ENCODE results near the gene OR13A1.
A peak's percentile ranks its signal among the peaks of the same experiment; 100 is the strongest.
"Not testable (repeated sequence)": the region's sequence is repeated elsewhere in the genome, so short reads cannot be mapped to it uniquely, and the experiment has no call there.

OR13A1 gene

GRCh38 chr10:45354261-45354660 is 38.9 kb upstream of the OR13A1 start:
- H3K9me3 ChIP-seq (ENCODE audit: insufficient read depth, low read length): no peaks in the 10 kb centered on the region
- no peak overlapping the region for H3K9ac ChIP-seq (ENCODE audit: low read length)
- peaks cover 20% of the 10 kb centered on the region for H3K79me2 ChIP-seq (ENCODE audit: insufficient read depth, low read length)
- H3F3A ChIP-seq (ENCODE audit: insufficient read depth): peaks cover 4% of the 10 kb centered on the region; the same call in 1 of the 2 replicates
- H4K20me1 ChIP-seq (ENCODE audit: low read depth, low read length): no peaks in the 10 kb centered on the region
- peaks cover 27% of the 10 kb centered on the region for H3K36me3 ChIP-seq (ENCODE audit: low read length)
- H3K27me3 ChIP-seq (ENCODE audit: low read length): no peaks in the 10 kb centered on the region
- no peak overlapping the region for H3K4me2 ChIP-seq (ENCODE audit: low read depth, low read length, poor library complexity, severe bottlenecking)
- H3K27ac ChIP-seq (ENCODE audit: low read depth, low read length): no peak overlapping the region
- TF ChIP-seq EZH2phosphoT487 (conservative IDR thresholded peaks at IDR 0.05; ENCODE audit: low read length) (no peak), CTCF (IDR thresholded peaks at IDR 0.05; ENCODE audit: insufficient read depth, low read length, poor library complexity, severe bottlenecking) (no peak)
- H3K4me3 ChIP-seq (ENCODE audit: insufficient read depth, low read length, poor library complexity, severe bottlenecking): no peak overlapping the region
- H2AFZ ChIP-seq (ENCODE audit: low read depth, low read length, severe bottlenecking): no peak overlapping the region
- H3K9me2 ChIP-seq (replicated peaks; ENCODE audit: insufficient read depth, low read length): no peaks in the 10 kb centered on the region

- TF ChIP-seq EZH2phosphoT487 (conservative IDR thresholded peaks at IDR 0.05; ENCODE audit: low read length): no peak
- TF ChIP-seq CTCF (IDR thresholded peaks at IDR 0.05; ENCODE audit: insufficient read depth, low read length, poor library complexity, severe bottlenecking): no peak
- Histone ChIP-seq H3K27me3 (ENCODE audit: low read length) (no peaks in the 10 kb centered on the region), H3K4me2 (ENCODE audit: low read depth, low read length, poor library complexity, severe bottlenecking) (peak overlapping the region; percentile 37), H3F3A (ENCODE audit: insufficient read depth) (peaks cover 4% of the 10 kb centered on the region; the same call in 1 of the 2 replicates), H3K27ac (ENCODE audit: low read depth, low read length) (peak overlapping the region; percentile 27; the same call in 1 of the 2 replicates), H3K79me2 (ENCODE audit: insufficient read depth, low read length) (peaks cover 18% of the 10 kb centered on the region), H2AFZ (ENCODE audit: low read depth, low read length, severe bottlenecking) (no peak overlapping the region), H3K36me3 (ENCODE audit: low read length) (peaks cover 24% of the 10 kb centered on the region), H3K9me3 (ENCODE audit: insufficient read depth, low read length) (no peaks in the 10 kb centered on the region), H3K9ac (ENCODE audit: low read length) (no peak overlapping the region), H4K20me1 (ENCODE audit: low read depth, low read length) (no peaks in the 10 kb centered on the region), H3K9me2 (replicated peaks; ENCODE audit: insufficient read depth, low read length) (no peaks in the 10 kb centered on the region), H3K4me3 (ENCODE audit: insufficient read depth, low read length, poor library complexity, severe bottlenecking) (no peak overlapping the region)
These were observed 37.8 kb upstream of the OR13A1 start for GRCh38 chr10:45353186-45353585.

GRCh38 chr10:45348196-45348765 is 32.9 kb upstream of the OR13A1 start:
- H2AFZ ChIP-seq (ENCODE audit: low read depth, low read length, severe bottlenecking); H3K27me3 ChIP-seq (ENCODE audit: low read length); H3K9me2 ChIP-seq (replicated peaks; ENCODE audit: insufficient read depth, low read length); H3K9ac ChIP-seq (ENCODE audit: low read length); H3K79me2 ChIP-seq (ENCODE audit: insufficient read depth, low read length); H3K4me3 ChIP-seq (ENCODE audit: insufficient read depth, low read length, poor library complexity, severe bottlenecking); H4K20me1 ChIP-seq (ENCODE audit: low read depth, low read length); H3K27ac ChIP-seq (ENCODE audit: low read depth, low read length); H3F3A ChIP-seq (ENCODE audit: insufficient read depth); H3K4me2 ChIP-seq (ENCODE audit: low read depth, low read length, poor library complexity, severe bottlenecking); H3K9me3 ChIP-seq (ENCODE audit: insufficient read depth, low read length); H3K36me3 ChIP-seq (ENCODE audit: low read length): not testable (repeated sequence)

- H3K9ac ChIP-seq (ENCODE audit: low read length); H3K4me2 ChIP-seq (ENCODE audit: low read depth, low read length, poor library complexity, severe bottlenecking); H4K20me1 ChIP-seq (ENCODE audit: low read depth, low read length); H3K9me3 ChIP-seq (ENCODE audit: insufficient read depth, low read length); H3K9me2 ChIP-seq (replicated peaks; ENCODE audit: insufficient read depth, low read length); H3F3A ChIP-seq (ENCODE audit: insufficient read depth); H2AFZ ChIP-seq (ENCODE audit: low read depth, low read length, severe bottlenecking); H3K4me3 ChIP-seq (ENCODE audit: insufficient read depth, low read length, poor library complexity, severe bottlenecking); H3K27me3 ChIP-seq (ENCODE audit: low read length); H3K36me3 ChIP-seq (ENCODE audit: low read length); H3K27ac ChIP-seq (ENCODE audit: low read depth, low read length); H3K79me2 ChIP-seq (ENCODE audit: insufficient read depth, low read length): not testable (repeated sequence)
These were observed 32.1 kb upstream of the OR13A1 start for GRCh38 chr10:45347464-45347863.

GRCh38 chr10:45346652-45347335 is 31.4 kb upstream of the OR13A1 start:
- H3K36me3 ChIP-seq (ENCODE audit: low read length); H3K9me3 ChIP-seq (ENCODE audit: insufficient read depth, low read length); H3K27me3 ChIP-seq (ENCODE audit: low read length); H4K20me1 ChIP-seq (ENCODE audit: low read depth, low read length); H3K79me2 ChIP-seq (ENCODE audit: insufficient read depth, low read length); H3K9me2 ChIP-seq (replicated peaks; ENCODE audit: insufficient read depth, low read length); H3K4me3 ChIP-seq (ENCODE audit: insufficient read depth, low read length, poor library complexity, severe bottlenecking); H3F3A ChIP-seq (ENCODE audit: insufficient read depth); H2AFZ ChIP-seq (ENCODE audit: low read depth, low read length, severe bottlenecking); H3K4me2 ChIP-seq (ENCODE audit: low read depth, low read length, poor library complexity, severe bottlenecking); H3K27ac ChIP-seq (ENCODE audit: low read depth, low read length); H3K9ac ChIP-seq (ENCODE audit: low read length): not testable (repeated sequence)

GRCh38 chr10:45340420-45340819 is 25.0 kb upstream of the OR13A1 start:
- not testable (repeated sequence) for H3K79me2 ChIP-seq (ENCODE audit: insufficient read depth, low read length); H4K20me1 ChIP-seq (ENCODE audit: low read depth, low read length); H2AFZ ChIP-seq (ENCODE audit: low read depth, low read length, severe bottlenecking); H3K27me3 ChIP-seq (ENCODE audit: low read length); H3K27ac ChIP-seq (ENCODE audit: low read depth, low read length); H3K9me3 ChIP-seq (ENCODE audit: insufficient read depth, low read length); H3K4me2 ChIP-seq (ENCODE audit: low read depth, low read length, poor library complexity, severe bottlenecking); H3F3A ChIP-seq (ENCODE audit: insufficient read depth); H3K4me3 ChIP-seq (ENCODE audit: insufficient read depth, low read length, poor library complexity, severe bottlenecking); H3K9me2 ChIP-seq (replicated peaks; ENCODE audit: insufficient read depth, low read length); H3K9ac ChIP-seq (ENCODE audit: low read length)
- peaks cover 15% of the 10 kb centered on the region for H3K36me3 ChIP-seq (ENCODE audit: low read length)
